Measurements from ENCODE around the gene SRR.

The SRR gene

GRCh38 chr17:2283302-2283701 is 20.4 kb upstream of the SRR start:
- DNase-seq (no peak), ATAC-seq (ENCODE audit: insufficient read depth, low read depth) (no peak)
- H3K4me1 ChIP-seq (ENCODE audit: insufficient read depth, low read length), result no peaks in the 10 kb centered on the region
- H3K9ac ChIP-seq (ENCODE audit: low read depth, low read length), result no peak overlapping the region
- no peak overlapping the region for H2AFZ ChIP-seq (ENCODE audit: low read depth, low read length)
- H3K27me3 ChIP-seq (ENCODE audit: insufficient read depth, low read length, poor library complexity), result no peaks in the 10 kb centered on the region
- peaks cover 4% of the 10 kb centered on the region for H3K79me2 ChIP-seq (ENCODE audit: insufficient read depth, low read length)
- TF ChIP-seq, protein P1, sequence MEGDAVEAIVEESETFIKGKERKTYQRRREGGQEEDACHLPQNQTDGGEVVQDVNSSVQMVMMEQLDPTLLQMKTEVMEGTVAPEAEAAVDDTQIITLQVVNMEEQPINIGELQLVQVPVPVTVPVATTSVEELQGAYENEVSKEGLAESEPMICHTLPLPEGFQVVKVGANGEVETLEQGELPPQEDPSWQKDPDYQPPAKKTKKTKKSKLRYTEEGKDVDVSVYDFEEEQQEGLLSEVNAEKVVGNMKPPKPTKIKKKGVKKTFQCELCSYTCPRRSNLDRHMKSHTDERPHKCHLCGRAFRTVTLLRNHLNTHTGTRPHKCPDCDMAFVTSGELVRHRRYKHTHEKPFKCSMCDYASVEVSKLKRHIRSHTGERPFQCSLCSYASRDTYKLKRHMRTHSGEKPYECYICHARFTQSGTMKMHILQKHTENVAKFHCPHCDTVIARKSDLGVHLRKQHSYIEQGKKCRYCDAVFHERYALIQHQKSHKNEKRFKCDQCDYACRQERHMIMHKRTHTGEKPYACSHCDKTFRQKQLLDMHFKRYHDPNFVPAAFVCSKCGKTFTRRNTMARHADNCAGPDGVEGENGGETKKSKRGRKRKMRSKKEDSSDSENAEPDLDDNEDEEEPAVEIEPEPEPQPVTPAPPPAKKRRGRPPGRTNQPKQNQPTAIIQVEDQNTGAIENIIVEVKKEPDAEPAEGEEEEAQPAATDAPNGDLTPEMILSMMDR (IDR thresholded peaks at IDR 0.05; ENCODE audit: borderline replicate concordance, extremely low read depth, low read length, poor library complexity, severe bottlenecking), result no peak
- TF ChIP-seq EZH2 (IDR thresholded peaks at IDR 0.05; ENCODE audit: borderline replicate concordance, low read depth, low read length, severe bottlenecking), result no peak
- H3K4me2 ChIP-seq (ENCODE audit: insufficient read depth, low read length), result no peak overlapping the region
- no peak overlapping the region for H3K27ac ChIP-seq (ENCODE audit: low read length)
- H3K4me3 ChIP-seq (ENCODE audit: low read depth in 1 of 2, low read length in 2 of 2), result no peak overlapping the region
- no peaks in the 10 kb centered on the region for H3K9me3 ChIP-seq (ENCODE audit: insufficient read depth, low read length, severe bottlenecking)
- peaks cover 4% of the 10 kb centered on the region; the same call in 1 of the 2 replicates for H4K20me1 ChIP-seq (ENCODE audit: insufficient read depth, low read length)
- peaks cover 82% of the 10 kb centered on the region for H3K36me3 ChIP-seq (ENCODE audit: insufficient read depth, low read length)

DNA sequence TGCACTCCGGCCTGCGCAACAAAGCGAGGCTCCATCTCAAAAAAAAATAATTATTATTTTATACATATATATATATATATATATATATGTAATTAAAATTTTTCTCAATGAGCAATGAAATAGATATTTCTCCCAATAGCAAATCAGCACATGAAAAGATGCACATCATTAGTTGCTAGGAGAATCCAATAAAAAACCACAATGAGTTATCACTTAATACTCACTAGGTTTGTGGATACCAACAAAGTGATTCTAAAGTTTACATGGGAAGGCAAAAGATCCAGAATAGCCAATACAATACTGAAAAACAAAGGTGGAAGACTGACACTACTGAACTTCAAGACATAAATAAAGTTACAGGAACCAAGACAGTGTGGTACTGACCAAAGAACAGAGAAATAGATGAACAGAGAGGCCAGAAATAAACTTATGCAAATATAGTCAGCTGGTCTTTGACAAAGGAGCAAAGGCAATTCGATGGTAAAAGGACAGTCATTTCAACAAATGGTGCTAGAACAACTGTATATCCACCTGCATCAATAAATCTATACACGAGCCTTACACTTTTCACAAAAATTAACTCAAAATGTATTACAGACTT is 13.8 kb upstream of the SRR start:
- Histone ChIP-seq H2AFZ (ENCODE audit: low read depth, low read length) (no peak overlapping the region), H4K20me1 (ENCODE audit: insufficient read depth, low read length) (no peaks in the 10 kb centered on the region; the same call in 1 of the 2 replicates), H3K9me3 (ENCODE audit: insufficient read depth, low read length, severe bottlenecking) (no peaks in the 10 kb centered on the region), H3K4me1 (ENCODE audit: insufficient read depth, low read length) (no peaks in the 10 kb centered on the region), H3K36me3 (ENCODE audit: insufficient read depth, low read length) (peaks cover 76% of the 10 kb centered on the region), H3K4me3 (ENCODE audit: low read depth in 1 of 2, low read length in 2 of 2) (no peak overlapping the region), H3K27ac (ENCODE audit: low read length) (no peak overlapping the region), H3K9ac (ENCODE audit: low read depth, low read length) (no peak overlapping the region), H3K79me2 (ENCODE audit: insufficient read depth, low read length) (peaks cover 18% of the 10 kb centered on the region), H3K4me2 (ENCODE audit: insufficient read depth, low read length) (no peak overlapping the region), H3K27me3 (ENCODE audit: insufficient read depth, low read length, poor library complexity) (no peaks in the 10 kb centered on the region)
- DNase-seq (no peak), ATAC-seq (ENCODE audit: insufficient read depth, low read depth) (no peak)
- TF ChIP-seq, protein P1 (IDR thresholded peaks at IDR 0.05; ENCODE audit: borderline replicate concordance, extremely low read depth, low read length, poor library complexity, severe bottlenecking), result no peak
- TF ChIP-seq EZH2 (IDR thresholded peaks at IDR 0.05; ENCODE audit: borderline replicate concordance, low read depth, low read length, severe bottlenecking), result no peak

DNA sequence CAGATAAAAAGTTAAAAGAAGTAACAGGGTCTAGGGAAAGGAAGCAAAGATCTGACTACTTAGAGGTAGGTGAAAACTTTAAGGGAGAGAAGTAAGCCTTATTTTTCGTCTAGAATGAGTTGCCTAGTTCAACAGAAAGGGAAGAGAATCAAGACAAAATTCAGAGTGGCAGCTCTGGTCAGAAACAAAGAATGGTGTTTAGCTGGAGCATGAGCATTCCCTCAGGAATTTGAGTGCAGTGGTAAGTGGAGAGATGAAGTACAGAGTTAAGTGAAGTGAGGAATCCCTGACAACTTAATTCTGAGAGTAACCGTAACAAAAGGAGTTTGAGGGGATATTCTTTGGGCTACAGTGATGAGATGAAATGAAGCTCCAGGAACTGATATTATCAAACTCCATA is 11.7 kb upstream of the SRR start:
- Histone ChIP-seq H3K9me3 (ENCODE audit: insufficient read depth, low read length, severe bottlenecking) (no peaks in the 10 kb centered on the region), H4K20me1 (ENCODE audit: insufficient read depth, low read length) (peaks cover 5% of the 10 kb centered on the region; the same call in 1 of the 2 replicates), H3K4me2 (ENCODE audit: insufficient read depth, low read length) (no peak overlapping the region), H3K4me1 (ENCODE audit: insufficient read depth, low read length) (no peaks in the 10 kb centered on the region), H3K79me2 (ENCODE audit: insufficient read depth, low read length) (peaks cover 37% of the 10 kb centered on the region), H3K27ac (ENCODE audit: low read length) (no peak overlapping the region), H3K27me3 (ENCODE audit: insufficient read depth, low read length, poor library complexity) (no peaks in the 10 kb centered on the region), H2AFZ (ENCODE audit: low read depth, low read length) (no peak overlapping the region), H3K4me3 (ENCODE audit: low read depth in 1 of 2, low read length in 2 of 2) (no peak overlapping the region), H3K36me3 (ENCODE audit: insufficient read depth, low read length) (peaks cover 82% of the 10 kb centered on the region), H3K9ac (ENCODE audit: low read depth, low read length) (no peak overlapping the region)
- ATAC-seq (ENCODE audit: insufficient read depth, low read depth), result no peak
- DNase-seq, result no peak
- no peak for TF ChIP-seq EZH2 (IDR thresholded peaks at IDR 0.05; ENCODE audit: borderline replicate concordance, low read depth, low read length, severe bottlenecking)
- TF ChIP-seq, protein P1 (IDR thresholded peaks at IDR 0.05; ENCODE audit: borderline replicate concordance, extremely low read depth, low read length, poor library complexity, severe bottlenecking), result no peak

Data from DND-41 (cell line).